B cell (primary cell): Measurements from ENCODE around the gene RHOBTB3. TPM values are rescaled to one million over a fixed set of nuclear protein-coding genes. Genes with fewer than 3 reads are reported as not detected.

Experiments used
- ATAC-seq: fragments of 200-7000 bp; cut with Tn5 transposase; one replicate; pipeline ENCODE4 v1.10.0; 2021; ENCODE audit warnings: low read depth, mild to moderate bottlenecking, moderate number of reproducible peaks, moderate library complexity
- CTCF ChIA-PET: fragments of 350-600 bp; sonication (Branson Sonifier 250); formaldehyde crosslinking; loops from one replicate; lab custom pipeline; 2021; ENCODE audit warnings: antibody characterized with exemption, inconsistent platforms; lab: Charles Lee
- POLR2A ChIA-PET: fragments of 350-600 bp; sonication (Branson Sonifier 250); formaldehyde crosslinking; loops from one replicate; lab custom pipeline; 2021; ENCODE audit warnings: antibody characterized with exemption; lab: Charles Lee
- DNase-seq: peaks from one replicate; pipeline ENCODE4 v3.0.0; 2013
- H2AFZ ChIP-seq: 2 replicates; pipeline ENCODE4 v1.6.1; 2012; ENCODE audit warnings: mild to moderate bottlenecking, low read depth, low read length; ENCODE audit not compliant: insufficient read depth, poor library complexity, severe bottlenecking
- H3K27ac ChIP-seq, 2 donors: 1 replicate in 1 of 2; 2 replicates in 1 of 2; pipeline ENCODE4 v1.5.1; 2012 to 2013; ENCODE audit warnings: low read length in 2 of 2, mild to moderate bottlenecking in 2 of 2, moderate library complexity in 1 of 2
- H3K27me3 ChIP-seq, 4 experiments: fragments of 200-600 bp in 1 of 4; sonication (generic) in 1 of 4; replicated peaks in 1 of 4; 1 replicate in 2 of 4; 2 replicates in 2 of 4; pipeline versions ENCODE4 v1.6.1 to v1.7.0; 2013 to 2016; ENCODE audit warnings: low read length in 3 of 4, mild to moderate bottlenecking in 2 of 4, mixed read lengths in 1 of 4, moderate library complexity in 1 of 4; ENCODE audit not compliant: insufficient read depth in 4 of 4, control insufficient read depth in 3 of 4; ENCODE audit errors: control extremely low read depth in 1 of 4
- H3K36me3 ChIP-seq, 2 experiments: replicated peaks in 1 of 2; 1 replicate in 1 of 2; 2 replicates in 1 of 2; pipeline versions ENCODE4 v1.6.1 to v1.7.1; 2013; ENCODE audit warnings: low read length in 1 of 2; ENCODE audit not compliant: insufficient read depth in 2 of 2, control insufficient read depth in 1 of 2; ENCODE audit errors: control extremely low read depth in 1 of 2, extremely low read depth in 1 of 2
- H3K4me1 ChIP-seq, 2 donors: fragments of 200-600 bp in 1 of 2; sonication (generic) in 1 of 2; 1 replicate in 1 of 2; 2 replicates in 1 of 2; pipeline versions ENCODE4 v1.5.1 to v1.6.1; 2013 to 2017; ENCODE audit warnings: low read length in 2 of 2; ENCODE audit not compliant: control insufficient read depth in 2 of 2, insufficient read depth in 2 of 2
- H3K4me2 ChIP-seq: replicated peaks from 2 replicates; pipeline ENCODE3; 2012; ENCODE audit warnings: mild to moderate bottlenecking, low read depth, low read length; ENCODE audit not compliant: poor library complexity, severe bottlenecking
- H3K4me3 ChIP-seq, 5 experiments: fragments of 200-600 bp in 1 of 5; sonication (generic) in 1 of 5; 1 replicate in 3 of 5; 2 replicates in 2 of 5; pipeline versions ENCODE4 v1.5.1 to v1.7.0; 2011 to 2016; ENCODE audit warnings: low read length in 4 of 5, mild to moderate bottlenecking in 4 of 5, low read depth in 2 of 5, control low read depth in 1 of 5, moderate library complexity in 1 of 5; ENCODE audit not compliant: insufficient read depth in 1 of 5; ENCODE audit errors: control extremely low read depth in 1 of 5, extremely low read depth in 1 of 5
- H3K79me2 ChIP-seq: fragments of 200-600 bp; sonication (generic); one replicate; pipeline ENCODE4 v1.6.0; 2016; ENCODE audit warnings: low read length; ENCODE audit not compliant: control insufficient read depth, insufficient read depth
- H3K9ac ChIP-seq: fragments of 200-600 bp; sonication (generic); 2 replicates; pipeline ENCODE4 v1.6.1; 2017; ENCODE audit warnings: mild to moderate bottlenecking, low read length, moderate library complexity
- H3K9me3 ChIP-seq, 3 donors: one replicate each; pipeline versions ENCODE4 v1.6.1 to v1.7.1; 2013; ENCODE audit warnings: low read length in 2 of 3; ENCODE audit not compliant: control insufficient read depth in 2 of 3, insufficient read depth in 1 of 3; ENCODE audit errors: control extremely low read depth in 1 of 3
- H4K20me1 ChIP-seq: 2 replicates; pipeline ENCODE4 v1.6.0; 2012; ENCODE audit warnings: mild to moderate bottlenecking, low read length; ENCODE audit not compliant: insufficient read depth, control insufficient read depth, poor library complexity, severe bottlenecking
- H3K27ac Mint-ChIP-seq: one replicate; pipeline ENCODE4 v1.8.0; 2021; ENCODE audit warnings: mixed read lengths
- H3K27me3 Mint-ChIP-seq: one replicate; pipeline ENCODE4 v1.8.0; 2021; ENCODE audit warnings: mixed read lengths
- H3K4me1 Mint-ChIP-seq: one replicate; pipeline ENCODE4 v1.8.0; 2021; ENCODE audit warnings: mixed read lengths
- H3K4me3 Mint-ChIP-seq: one replicate; pipeline ENCODE4 v1.8.0; 2021; ENCODE audit warnings: mixed read lengths
- H3K9me3 Mint-ChIP-seq: one replicate; pipeline ENCODE4 v1.8.0; 2022; ENCODE audit warnings: mixed read lengths; ENCODE audit not compliant: insufficient read depth
- EZH2 ChIP-seq: IDR thresholded peaks from 2 replicates; pipeline ENCODE4 v1.6.1; 2012; ENCODE audit warnings: borderline replicate concordance, low read depth, mild to moderate bottlenecking, moderate library complexity, low read length; ENCODE audit not compliant: insufficient read depth, poor library complexity, severe bottlenecking
- WGBS: methylation state at CpG from one replicate; pipeline ENCODE4 v1.1.5; 2013; ENCODE audit warnings: missing lambda C conversion rate; ENCODE audit not compliant: insufficient coverage; 5-methylcytosine and 5-hydroxymethylcytosine counted together
- intact Hi-C: fragments of 100-400 bp; cut with micrococcal nuclease; formaldehyde crosslinking; loops from one replicate; pipeline ENCODE4 v1.10.0; 2022
- polyA plus RNA-seq: library from polyadenylated mRNA; depleted of rRNA; stranded (reverse); fragments of >200 nt; gene quantifications from 2 replicates; pipeline ENCODE4 v1.2.3, GENCODE V29; 2012
- total RNA-seq, 2 donors: library from RNA; stranded (reverse); fragments of 120-200 nt in 1 of 2; gene quantifications; 1 replicate in 1 of 2; 2 replicates in 1 of 2; pipeline versions ENCODE4 v1.2.3 to v1.2.4, GENCODE V29; 2013 to 2022
- TF ChIP-seq, protein P1 (sequence below): fragments of 200-600 bp; IDR thresholded peaks from one replicate; pipeline ENCODE4 v1.8.0; 2022; ENCODE audit warnings: antibody characterized with exemption, mild to moderate bottlenecking

The RHOBTB3 gene
- total and polyA plus RNA-seq, 2 donors (not counting 1 experiment from before 2014, with no cell fraction given) = 1.7 to 5.0 TPM

DNA sequence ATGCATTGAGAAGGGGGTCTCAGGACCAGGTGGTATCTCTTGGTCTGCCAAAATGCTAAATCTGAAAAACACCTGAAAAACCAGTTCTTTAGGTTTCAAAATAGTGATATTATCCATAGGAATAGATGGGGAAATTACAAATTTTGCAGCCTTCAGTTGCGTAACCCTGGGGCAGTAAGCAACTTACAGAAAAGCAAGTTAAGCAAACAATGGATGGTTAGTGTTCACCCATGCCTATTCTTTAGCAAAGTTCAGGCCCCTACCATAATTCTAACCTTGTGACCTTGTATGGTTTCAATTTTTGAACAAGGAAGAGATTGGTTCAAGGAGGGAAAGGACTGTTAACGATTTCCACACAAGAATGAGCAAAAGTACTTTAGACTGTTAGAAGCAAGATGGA, 66.9 kb downstream of the RHOBTB3 start:
- Histone ChIP-seq H3K79me2 (peaks cover 3% of the 10 kb centered on the region), H3K9me3 (no peaks in the 10 kb centered on the region), H4K20me1 (no peaks in the 10 kb centered on the region), H2AFZ (no peak overlapping the region), H3K36me3 (no peaks in the 10 kb centered on the region), H3K27me3 (no peaks in the 10 kb centered on the region), H3K4me3 (no peak overlapping the region), H3K4me2 (no peak overlapping the region), H3K4me1 (no peaks in the 10 kb centered on the region), H3K9ac (no peak overlapping the region), H3K27ac (no peak overlapping the region)
- Mint-ChIP-seq H3K27me3 (no peaks in the 10 kb centered on the region), H3K27ac (no peak overlapping the region), H3K4me3 (no peak overlapping the region), H3K4me1 (no peaks in the 10 kb centered on the region), H3K9me3 (no peaks in the 10 kb centered on the region)
- ATAC-seq (no peak), DNase-seq (no peak)
- intact Hi-C loops = no loop called here
- POLR2A ChIA-PET = no interaction called here
- TF ChIP-seq, protein P1, sequence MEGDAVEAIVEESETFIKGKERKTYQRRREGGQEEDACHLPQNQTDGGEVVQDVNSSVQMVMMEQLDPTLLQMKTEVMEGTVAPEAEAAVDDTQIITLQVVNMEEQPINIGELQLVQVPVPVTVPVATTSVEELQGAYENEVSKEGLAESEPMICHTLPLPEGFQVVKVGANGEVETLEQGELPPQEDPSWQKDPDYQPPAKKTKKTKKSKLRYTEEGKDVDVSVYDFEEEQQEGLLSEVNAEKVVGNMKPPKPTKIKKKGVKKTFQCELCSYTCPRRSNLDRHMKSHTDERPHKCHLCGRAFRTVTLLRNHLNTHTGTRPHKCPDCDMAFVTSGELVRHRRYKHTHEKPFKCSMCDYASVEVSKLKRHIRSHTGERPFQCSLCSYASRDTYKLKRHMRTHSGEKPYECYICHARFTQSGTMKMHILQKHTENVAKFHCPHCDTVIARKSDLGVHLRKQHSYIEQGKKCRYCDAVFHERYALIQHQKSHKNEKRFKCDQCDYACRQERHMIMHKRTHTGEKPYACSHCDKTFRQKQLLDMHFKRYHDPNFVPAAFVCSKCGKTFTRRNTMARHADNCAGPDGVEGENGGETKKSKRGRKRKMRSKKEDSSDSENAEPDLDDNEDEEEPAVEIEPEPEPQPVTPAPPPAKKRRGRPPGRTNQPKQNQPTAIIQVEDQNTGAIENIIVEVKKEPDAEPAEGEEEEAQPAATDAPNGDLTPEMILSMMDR = no peak
- TF ChIP-seq EZH2 = no peak
- CTCF ChIA-PET = interaction anchor here (1.4 to 3.0 kb wide), 2 partner anchors 16 kb away, joined by 5 to 13 read pairs; no protein-coding TSS in a partner anchor
- 100% methylated on average over 1 of the region's 2 CpGs for WGBS

DNA sequence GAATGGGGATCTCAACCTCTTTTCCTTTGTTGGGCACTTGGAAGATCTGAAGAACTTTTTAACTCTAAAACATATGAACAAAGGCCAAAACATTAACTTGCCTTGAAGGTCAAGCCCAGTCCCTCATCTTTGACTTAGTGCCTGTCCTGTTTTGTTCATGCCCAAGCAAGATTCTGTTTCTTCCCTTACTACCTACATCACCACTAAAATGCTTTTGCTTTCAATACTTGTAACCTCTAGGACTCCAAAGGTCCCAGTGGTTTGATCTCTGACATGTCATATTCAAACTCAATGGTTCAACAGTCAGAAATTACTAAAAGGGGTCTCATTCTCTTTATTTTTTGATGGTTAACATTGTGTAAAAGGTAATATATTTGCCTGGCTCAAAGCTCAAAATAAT, 67.4 kb downstream of the RHOBTB3 start:
- peaks cover 3% of the 10 kb centered on the region for H3K79me2 ChIP-seq
- ChIA-PET CTCF (interaction anchor here (1.4 kb wide), 1 partner anchor 17 kb away, joined by 5 read pairs; no protein-coding TSS in a partner anchor), POLR2A (no interaction called here)
- H2AFZ ChIP-seq = no peak overlapping the region
- TF ChIP-seq, protein P1 = no peak
- TF ChIP-seq EZH2 = no peak
- no peaks in the 10 kb centered on the region for H3K9me3 Mint-ChIP-seq
- H3K27ac Mint-ChIP-seq = no peak overlapping the region
- H3K27me3 Mint-ChIP-seq = no peaks in the 10 kb centered on the region
- no peak overlapping the region for H3K27ac ChIP-seq
- no peaks in the 10 kb centered on the region for H3K36me3 ChIP-seq
- no peak overlapping the region for H3K9ac ChIP-seq
- H3K27me3 ChIP-seq = no peaks in the 10 kb centered on the region
- H3K4me1 Mint-ChIP-seq = no peaks in the 10 kb centered on the region
- H3K4me2 ChIP-seq = no peak overlapping the region
- no peaks in the 10 kb centered on the region for H4K20me1 ChIP-seq
- no peak for DNase-seq
- H3K4me3 ChIP-seq = no peak overlapping the region
- ATAC-seq = no peak
- no peaks in the 10 kb centered on the region for H3K4me1 ChIP-seq
- intact Hi-C loops = no loop called here
- no peak overlapping the region for H3K4me3 Mint-ChIP-seq
- no peaks in the 10 kb centered on the region for H3K9me3 ChIP-seq
